NCI-H2081 treated with DMSO at 0.1 percent for 48 hours (cell line): Measurements from ENCODE around the gene ZMIZ1.
"Not testable (repeated sequence)": the region's sequence is repeated elsewhere in the genome, so short reads cannot be mapped to it uniquely, and the experiment has no call there.

Source experiments
- DNase-seq: peaks from one replicate; lab custom pipeline; 2025; lab: John Stamatoyannopoulos, UW

ZMIZ1 gene

GRCh38 chr10:79029478-79030390, 39.0 kb upstream of the ZMIZ1 start:
- DNase-seq, result no peak

GRCh38 chr10:79030705-79031104, 38.1 kb upstream of the ZMIZ1 start:
- no peak for DNase-seq

GRCh38 chr10:79031723-79032122, 37.0 kb upstream of the ZMIZ1 start:
- DNase-seq, result no peak

GRCh38 chr10:79034271-79034876, 34.4 kb upstream of the ZMIZ1 start:
- no peak for DNase-seq

- DNase-seq, result not testable (repeated sequence)
Observed at GRCh38 chr10:79036416-79036815, 32.4 kb upstream of the ZMIZ1 start.

GRCh38 chr10:79038104-79038840, 30.5 kb upstream of the ZMIZ1 start:
- no peak for DNase-seq

GRCh38 chr10:79038841-79039201, 29.9 kb upstream of the ZMIZ1 start:
- DNase-seq, result no peak

- DNase-seq, result no peak
Observed at GRCh38 chr10:79042639-79043411, 25.9 kb upstream of the ZMIZ1 start.

GRCh38 chr10:79044036-79044632, 24.6 kb upstream of the ZMIZ1 start:
- DNase-seq, result no peak

GRCh38 chr10:79044846-79045245, 23.9 kb upstream of the ZMIZ1 start:
- DNase-seq, result no peak

GRCh38 chr10:79045566-79046175, 23.1 kb upstream of the ZMIZ1 start:
- DNase-seq, result no peak

- DNase-seq, result no peak
Observed at GRCh38 chr10:79046326-79046725, 22.4 kb upstream of the ZMIZ1 start.

GRCh38 chr10:79046741-79047583, 21.8 kb upstream of the ZMIZ1 start:
- no peak for DNase-seq

GRCh38 chr10:79047584-79047874, 21.2 kb upstream of the ZMIZ1 start:
- no peak for DNase-seq

- DNase-seq, result no peak
Observed at GRCh38 chr10:79047875-79048638, 20.7 kb upstream of the ZMIZ1 start.

GRCh38 chr10:79048639-79049550, 19.9 kb upstream of the ZMIZ1 start:
- DNase-seq, result no peak

- no peak for DNase-seq
Observed at GRCh38 chr10:79049931-79050895, 18.6 kb upstream of the ZMIZ1 start.
